SK-N-SH treated with all-trans-retinoic acid at 6 μM for 48 hours (cell line): ENCODE data around the gene NLGN2.

Experiments used
- ATAC-seq: fragments of 200-7000 bp; cut with Tn5 transposase; 3 replicates; pipeline ENCODE4 v1.9.1; 2020; ENCODE audit warnings: mild to moderate bottlenecking, moderate library complexity
- BACH2 ChIP-seq: fragments of 250-450 bp; sonication (Bioruptor Pico); IDR thresholded peaks from 2 replicates; pipeline ENCODE4 v1.9.0; 2021; ENCODE audit warnings: mild to moderate bottlenecking, borderline replicate concordance
- CSDC2 ChIP-seq: fragments of 250-450 bp; sonication (Bioruptor Pico); IDR thresholded peaks from 2 replicates; pipeline ENCODE4 v1.5.0; 2020; ENCODE audit warnings: mild to moderate bottlenecking, moderate library complexity
- ESRRG ChIP-seq: fragments of 250-450 bp; sonication (Bioruptor Pico); IDR thresholded peaks from 2 replicates; pipeline ENCODE4 v1.6.1; 2021; ENCODE audit warnings: mild to moderate bottlenecking
- GLIS3 ChIP-seq: fragments of 250-450 bp; sonication (Bioruptor Pico); IDR thresholded peaks from 2 replicates; pipeline ENCODE4 v1.5.0; 2020; ENCODE audit warnings: mild to moderate bottlenecking, moderate library complexity
- ISL1 ChIP-seq: fragments of 250-450 bp; sonication (Bioruptor Pico); IDR thresholded peaks from 2 replicates; pipeline ENCODE4 v2.1.2; 2022; ENCODE audit warnings: mild to moderate bottlenecking, moderate library complexity
- OSR1 ChIP-seq: fragments of 250-450 bp; sonication (Bioruptor Pico); IDR thresholded peaks from 2 replicates; pipeline ENCODE4 v1.8.0; 2022; ENCODE audit warnings: moderate library complexity, mild to moderate bottlenecking, inconsistent platforms
- PPARA ChIP-seq: fragments of 250-450 bp; sonication (Bioruptor Pico); IDR thresholded peaks from 2 replicates; pipeline ENCODE4 v1.5.0; 2020; ENCODE audit warnings: mild to moderate bottlenecking, borderline replicate concordance
- RARB ChIP-seq: fragments of 250-450 bp; sonication (Bioruptor Pico); IDR thresholded peaks from 2 replicates; pipeline ENCODE4 v1.8.0; 2021; ENCODE audit warnings: mild to moderate bottlenecking, moderate library complexity
- SNAI2 ChIP-seq: fragments of 250-450 bp; sonication (Bioruptor Pico); IDR thresholded peaks from 2 replicates; pipeline ENCODE4 v1.5.0; 2020; ENCODE audit warnings: mild to moderate bottlenecking, moderate library complexity
- TCF4 ChIP-seq: fragments of 250-450 bp; sonication (Bioruptor Pico); IDR thresholded peaks from 2 replicates; pipeline ENCODE4 v1.8.0; 2021; ENCODE audit warnings: mild to moderate bottlenecking, moderate library complexity, borderline replicate concordance
- TOX ChIP-seq: fragments of 250-450 bp; sonication (Bioruptor Pico); IDR thresholded peaks from 2 replicates; pipeline ENCODE4 v1.8.0; 2021; ENCODE audit warnings: mild to moderate bottlenecking, moderate library complexity, borderline replicate concordance
- ZC3H10 ChIP-seq: fragments of 250-450 bp; sonication (Bioruptor Pico); IDR thresholded peaks from 2 replicates; pipeline ENCODE4 v1.5.1; 2021; ENCODE audit warnings: mild to moderate bottlenecking, moderate library complexity
- ZFP3 ChIP-seq: fragments of 250-450 bp; sonication (Bioruptor Pico); IDR thresholded peaks from 2 replicates; pipeline ENCODE4 v1.5.0; 2020; ENCODE audit warnings: mild to moderate bottlenecking, moderate library complexity
- ZFP30 ChIP-seq: fragments of 450-650 bp; formaldehyde crosslinking; IDR thresholded peaks from 2 replicates; pipeline ENCODE4 v1.5.0; 2022; ENCODE audit warnings: mild to moderate bottlenecking, moderate library complexity
- ZNF565 ChIP-seq: fragments of 450-650 bp; formaldehyde crosslinking; conservative IDR thresholded peaks from 2 replicates; pipeline ENCODE4 v1.5.0; 2020; ENCODE audit warnings: low read depth, mild to moderate bottlenecking, moderate library complexity
- ZNF70 ChIP-seq: fragments of 450-650 bp; formaldehyde crosslinking; IDR thresholded peaks from 2 replicates; pipeline ENCODE4 v1.5.0; 2020; ENCODE audit warnings: mild to moderate bottlenecking, moderate library complexity
- ZNF8 ChIP-seq: fragments of 450-650 bp; formaldehyde crosslinking; IDR thresholded peaks from 2 replicates; pipeline ENCODE4 v1.5.0; 2020; ENCODE audit warnings: mild to moderate bottlenecking, moderate library complexity
- TF ChIP-seq, protein P1 (sequence below): fragments of 250-450 bp; sonication (Bioruptor Pico); IDR thresholded peaks from 2 replicates; pipeline ENCODE4 v1.8.0; 2021; ENCODE audit warnings: low read depth, mild to moderate bottlenecking, moderate library complexity, borderline replicate concordance
- TF ChIP-seq, protein P2 (sequence below): fragments of 250-450 bp; sonication (Bioruptor Pico); IDR thresholded peaks from 2 replicates; pipeline ENCODE4 v1.5.0; 2020; ENCODE audit warnings: mild to moderate bottlenecking, moderate library complexity
- TF ChIP-seq, protein P3 (sequence below): fragments of 250-450 bp; sonication (Bioruptor Pico); IDR thresholded peaks from 2 replicates; pipeline ENCODE4 v1.8.0; 2020; ENCODE audit warnings: mild to moderate bottlenecking, moderate library complexity, borderline replicate concordance
- TF ChIP-seq, protein P4 (sequence below): fragments of 250-450 bp; sonication (Bioruptor Pico); IDR thresholded peaks from 2 replicates; pipeline ENCODE4 v1.5.1; 2020; ENCODE audit warnings: low read depth, mild to moderate bottlenecking, moderate library complexity
- TF ChIP-seq, protein P5 (sequence below): fragments of 250-450 bp; sonication (Bioruptor Pico); IDR thresholded peaks from 2 replicates; pipeline ENCODE4 v1.5.1; 2021; ENCODE audit warnings: mild to moderate bottlenecking, moderate library complexity

Gene NLGN2

DNA sequence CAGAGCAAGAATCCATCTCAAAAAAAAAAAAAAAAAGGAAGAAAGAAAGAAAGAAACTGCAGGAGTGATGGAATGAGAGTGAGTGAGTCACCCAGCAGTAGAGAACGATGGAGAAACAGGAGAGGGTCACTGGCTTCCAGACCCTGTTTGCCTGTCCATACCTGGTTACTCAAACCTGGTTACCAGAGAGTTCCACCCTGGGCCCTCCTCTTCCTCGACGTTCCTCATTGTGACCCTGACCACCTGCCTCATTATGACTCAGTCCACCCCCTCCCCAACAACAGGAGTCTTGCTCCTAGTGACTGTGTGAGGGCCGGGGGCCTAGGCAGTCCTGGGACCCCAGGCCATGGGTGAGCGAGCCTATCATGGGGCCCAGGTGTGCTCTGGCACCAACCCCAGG is 20.9 kb downstream of the NLGN2 start, which contains the start of gene SPEM3:
Gene SPEM3 (plus strand): TSS at position 301 of the 400 bp plus-strand sequence. CDS start 46 bp downstream, at position 347.
- ATAC-seq, result no peak; the same call in 2 of the 3 replicates
- TF ChIP-seq GLIS3 (CRISPR knock-in tag) (no peak), ESRRG (no peak), ZNF565 (CRISPR knock-in tag) (no peak), ZC3H10 (CRISPR knock-in tag) (no peak), ZFP30 (CRISPR knock-in tag) (no peak), RARB (CRISPR knock-in tag) (no peak), BACH2 (CRISPR knock-in tag) (no peak), ZNF8 (no peak), SNAI2 (CRISPR knock-in tag) (no peak), TCF4 (CRISPR knock-in tag) (no peak), PPARA (CRISPR knock-in tag) (no peak), TOX (CRISPR knock-in tag) (no peak), CSDC2 (no peak), ZNF70 (CRISPR knock-in tag) (no peak)
- TF ChIP-seq, protein P1, sequence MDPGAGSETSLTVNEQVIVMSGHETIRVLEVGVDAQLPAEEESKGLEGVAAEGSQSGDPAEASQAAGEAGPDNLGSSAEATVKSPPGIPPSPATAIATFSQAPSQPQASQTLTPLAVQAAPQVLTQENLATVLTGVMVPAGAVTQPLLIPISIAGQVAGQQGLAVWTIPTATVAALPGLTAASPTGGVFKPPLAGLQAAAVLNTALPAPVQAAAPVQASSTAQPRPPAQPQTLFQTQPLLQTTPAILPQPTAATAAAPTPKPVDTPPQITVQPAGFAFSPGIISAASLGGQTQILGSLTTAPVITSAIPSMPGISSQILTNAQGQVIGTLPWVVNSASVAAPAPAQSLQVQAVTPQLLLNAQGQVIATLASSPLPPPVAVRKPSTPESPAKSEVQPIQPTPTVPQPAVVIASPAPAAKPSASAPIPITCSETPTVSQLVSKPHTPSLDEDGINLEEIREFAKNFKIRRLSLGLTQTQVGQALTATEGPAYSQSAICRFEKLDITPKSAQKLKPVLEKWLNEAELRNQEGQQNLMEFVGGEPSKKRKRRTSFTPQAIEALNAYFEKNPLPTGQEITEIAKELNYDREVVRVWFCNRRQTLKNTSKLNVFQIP, result no peak
- TF ChIP-seq, protein P2, sequence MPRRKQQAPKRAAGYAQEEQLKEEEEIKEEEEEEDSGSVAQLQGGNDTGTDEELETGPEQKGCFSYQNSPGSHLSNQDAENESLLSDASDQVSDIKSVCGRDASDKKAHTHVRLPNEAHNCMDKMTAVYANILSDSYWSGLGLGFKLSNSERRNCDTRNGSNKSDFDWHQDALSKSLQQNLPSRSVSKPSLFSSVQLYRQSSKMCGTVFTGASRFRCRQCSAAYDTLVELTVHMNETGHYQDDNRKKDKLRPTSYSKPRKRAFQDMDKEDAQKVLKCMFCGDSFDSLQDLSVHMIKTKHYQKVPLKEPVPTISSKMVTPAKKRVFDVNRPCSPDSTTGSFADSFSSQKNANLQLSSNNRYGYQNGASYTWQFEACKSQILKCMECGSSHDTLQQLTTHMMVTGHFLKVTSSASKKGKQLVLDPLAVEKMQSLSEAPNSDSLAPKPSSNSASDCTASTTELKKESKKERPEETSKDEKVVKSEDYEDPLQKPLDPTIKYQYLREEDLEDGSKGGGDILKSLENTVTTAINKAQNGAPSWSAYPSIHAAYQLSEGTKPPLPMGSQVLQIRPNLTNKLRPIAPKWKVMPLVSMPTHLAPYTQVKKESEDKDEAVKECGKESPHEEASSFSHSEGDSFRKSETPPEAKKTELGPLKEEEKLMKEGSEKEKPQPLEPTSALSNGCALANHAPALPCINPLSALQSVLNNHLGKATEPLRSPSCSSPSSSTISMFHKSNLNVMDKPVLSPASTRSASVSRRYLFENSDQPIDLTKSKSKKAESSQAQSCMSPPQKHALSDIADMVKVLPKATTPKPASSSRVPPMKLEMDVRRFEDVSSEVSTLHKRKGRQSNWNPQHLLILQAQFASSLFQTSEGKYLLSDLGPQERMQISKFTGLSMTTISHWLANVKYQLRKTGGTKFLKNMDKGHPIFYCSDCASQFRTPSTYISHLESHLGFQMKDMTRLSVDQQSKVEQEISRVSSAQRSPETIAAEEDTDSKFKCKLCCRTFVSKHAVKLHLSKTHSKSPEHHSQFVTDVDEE (CRISPR knock-in tag), result no peak
- TF ChIP-seq, protein P3, sequence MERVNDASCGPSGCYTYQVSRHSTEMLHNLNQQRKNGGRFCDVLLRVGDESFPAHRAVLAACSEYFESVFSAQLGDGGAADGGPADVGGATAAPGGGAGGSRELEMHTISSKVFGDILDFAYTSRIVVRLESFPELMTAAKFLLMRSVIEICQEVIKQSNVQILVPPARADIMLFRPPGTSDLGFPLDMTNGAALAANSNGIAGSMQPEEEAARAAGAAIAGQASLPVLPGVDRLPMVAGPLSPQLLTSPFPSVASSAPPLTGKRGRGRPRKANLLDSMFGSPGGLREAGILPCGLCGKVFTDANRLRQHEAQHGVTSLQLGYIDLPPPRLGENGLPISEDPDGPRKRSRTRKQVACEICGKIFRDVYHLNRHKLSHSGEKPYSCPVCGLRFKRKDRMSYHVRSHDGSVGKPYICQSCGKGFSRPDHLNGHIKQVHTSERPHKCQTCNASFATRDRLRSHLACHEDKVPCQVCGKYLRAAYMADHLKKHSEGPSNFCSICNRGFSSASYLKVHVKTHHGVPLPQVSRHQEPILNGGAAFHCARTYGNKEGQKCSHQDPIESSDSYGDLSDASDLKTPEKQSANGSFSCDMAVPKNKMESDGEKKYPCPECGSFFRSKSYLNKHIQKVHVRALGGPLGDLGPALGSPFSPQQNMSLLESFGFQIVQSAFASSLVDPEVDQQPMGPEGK (CRISPR knock-in tag), result no peak
- TF ChIP-seq, protein P4, sequence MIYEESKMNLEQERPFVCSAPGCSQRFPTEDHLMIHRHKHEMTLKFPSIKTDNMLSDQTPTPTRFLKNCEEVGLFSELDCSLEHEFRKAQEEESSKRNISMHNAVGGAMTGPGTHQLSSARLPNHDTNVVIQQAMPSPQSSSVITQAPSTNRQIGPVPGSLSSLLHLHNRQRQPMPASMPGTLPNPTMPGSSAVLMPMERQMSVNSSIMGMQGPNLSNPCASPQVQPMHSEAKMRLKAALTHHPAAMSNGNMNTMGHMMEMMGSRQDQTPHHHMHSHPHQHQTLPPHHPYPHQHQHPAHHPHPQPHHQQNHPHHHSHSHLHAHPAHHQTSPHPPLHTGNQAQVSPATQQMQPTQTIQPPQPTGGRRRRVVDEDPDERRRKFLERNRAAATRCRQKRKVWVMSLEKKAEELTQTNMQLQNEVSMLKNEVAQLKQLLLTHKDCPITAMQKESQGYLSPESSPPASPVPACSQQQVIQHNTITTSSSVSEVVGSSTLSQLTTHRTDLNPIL, result no peak

DNA sequence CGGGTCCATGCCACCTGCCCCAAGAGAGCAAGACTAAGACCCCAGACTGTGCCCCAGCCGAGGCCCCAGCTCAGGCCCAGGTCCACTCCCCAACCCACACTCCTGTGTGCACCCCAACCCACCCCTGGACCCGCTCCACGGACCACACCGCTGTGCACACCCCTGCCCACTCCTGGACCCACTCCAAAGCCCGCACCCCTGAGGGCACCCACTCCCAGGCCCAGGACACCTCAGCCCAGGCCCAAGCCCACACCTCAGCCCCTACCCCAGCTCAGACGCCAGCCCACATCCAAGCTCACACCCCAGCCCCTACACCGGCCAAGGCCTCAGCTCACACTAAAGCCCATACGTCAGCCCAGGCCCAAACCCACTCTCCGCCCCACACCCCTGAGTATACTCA is 22.1 kb downstream of the NLGN2 start:
- TF ChIP-seq RARB (CRISPR knock-in tag) (no peak), ZFP3 (CRISPR knock-in tag) (no peak), ISL1 (CRISPR knock-in tag) (no peak), ZFP30 (CRISPR knock-in tag) (no peak), TCF4 (CRISPR knock-in tag) (no peak), ZNF70 (CRISPR knock-in tag) (no peak), CSDC2 (no peak), BACH2 (CRISPR knock-in tag) (no peak), GLIS3 (CRISPR knock-in tag) (no peak), TOX (CRISPR knock-in tag) (no peak), OSR1 (CRISPR knock-in tag) (no peak)
- TF ChIP-seq, protein P5, sequence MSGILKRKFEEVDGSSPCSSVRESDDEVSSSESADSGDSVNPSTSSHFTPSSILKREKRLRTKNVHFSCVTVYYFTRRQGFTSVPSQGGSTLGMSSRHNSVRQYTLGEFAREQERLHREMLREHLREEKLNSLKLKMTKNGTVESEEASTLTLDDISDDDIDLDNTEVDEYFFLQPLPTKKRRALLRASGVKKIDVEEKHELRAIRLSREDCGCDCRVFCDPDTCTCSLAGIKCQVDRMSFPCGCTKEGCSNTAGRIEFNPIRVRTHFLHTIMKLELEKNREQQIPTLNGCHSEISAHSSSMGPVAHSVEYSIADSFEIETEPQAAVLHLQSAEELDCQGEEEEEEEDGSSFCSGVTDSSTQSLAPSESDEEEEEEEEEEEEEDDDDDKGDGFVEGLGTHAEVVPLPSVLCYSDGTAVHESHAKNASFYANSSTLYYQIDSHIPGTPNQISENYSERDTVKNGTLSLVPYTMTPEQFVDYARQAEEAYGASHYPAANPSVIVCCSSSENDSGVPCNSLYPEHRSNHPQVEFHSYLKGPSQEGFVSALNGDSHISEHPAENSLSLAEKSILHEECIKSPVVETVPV (CRISPR knock-in tag), result no peak
- TF ChIP-seq, protein P3 (CRISPR knock-in tag), result no peak
- TF ChIP-seq, protein P4, result no peak
- TF ChIP-seq, protein P1, result no peak
- TF ChIP-seq, protein P2 (CRISPR knock-in tag), result no peak
- ATAC-seq, result no peak
